HG03139 (cell line): ENCODE results near the gene GSE1.

Source experiments
- ATAC-seq: cut with Tn5 transposase; IDR thresholded peaks from one replicate; pipeline ENCODE4 v1.9.1; 2021; ENCODE audit not compliant: unreplicated experiment

GSE1 gene

DNA sequence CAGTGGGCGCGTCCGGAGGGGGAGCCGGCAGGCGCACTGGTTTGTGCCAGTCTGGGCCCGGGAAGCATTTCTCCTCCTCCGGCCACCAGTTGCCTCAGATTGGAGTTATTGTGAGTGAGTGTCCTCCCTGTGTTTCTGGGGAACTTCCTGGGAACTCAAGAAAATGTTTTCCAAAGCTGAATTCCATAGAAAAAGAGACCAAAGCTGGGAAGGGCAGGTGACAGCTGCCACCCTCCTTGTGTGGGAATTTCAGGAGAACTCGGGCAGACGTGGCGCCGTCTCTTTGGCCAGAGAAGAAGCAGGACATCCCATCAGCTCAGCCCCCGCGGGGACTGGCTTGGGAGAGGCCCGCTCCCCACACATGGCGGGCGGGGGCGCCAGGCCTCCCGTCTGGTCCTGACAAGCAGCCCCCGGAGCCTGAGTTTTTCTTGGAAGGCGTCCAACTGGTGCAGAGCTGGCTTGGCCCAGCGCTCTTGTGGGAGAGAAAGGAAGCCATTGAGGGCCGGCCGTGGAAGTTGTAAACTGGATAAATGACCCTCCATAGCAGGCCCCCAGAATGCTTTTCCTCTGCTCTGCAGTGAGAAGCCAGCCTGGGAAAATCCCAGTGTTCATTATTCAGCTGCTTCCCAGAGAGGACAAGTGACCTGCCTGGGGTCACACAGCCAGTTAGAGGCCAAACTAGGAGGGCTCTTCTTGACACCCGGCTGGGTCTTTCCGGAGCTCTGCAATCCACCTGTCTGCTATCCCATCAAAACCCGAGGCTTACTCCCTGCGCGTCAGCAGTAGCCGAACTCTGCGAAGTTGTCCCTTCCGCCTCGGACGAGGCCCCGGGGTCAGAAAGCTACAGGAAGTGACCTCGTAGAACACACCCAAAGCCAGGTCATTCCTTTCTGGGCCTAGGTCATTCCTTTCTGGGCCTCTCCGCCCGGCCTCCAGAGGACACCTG, 39.2 kb upstream of the GSE1 start:
- no peak for ATAC-seq

DNA sequence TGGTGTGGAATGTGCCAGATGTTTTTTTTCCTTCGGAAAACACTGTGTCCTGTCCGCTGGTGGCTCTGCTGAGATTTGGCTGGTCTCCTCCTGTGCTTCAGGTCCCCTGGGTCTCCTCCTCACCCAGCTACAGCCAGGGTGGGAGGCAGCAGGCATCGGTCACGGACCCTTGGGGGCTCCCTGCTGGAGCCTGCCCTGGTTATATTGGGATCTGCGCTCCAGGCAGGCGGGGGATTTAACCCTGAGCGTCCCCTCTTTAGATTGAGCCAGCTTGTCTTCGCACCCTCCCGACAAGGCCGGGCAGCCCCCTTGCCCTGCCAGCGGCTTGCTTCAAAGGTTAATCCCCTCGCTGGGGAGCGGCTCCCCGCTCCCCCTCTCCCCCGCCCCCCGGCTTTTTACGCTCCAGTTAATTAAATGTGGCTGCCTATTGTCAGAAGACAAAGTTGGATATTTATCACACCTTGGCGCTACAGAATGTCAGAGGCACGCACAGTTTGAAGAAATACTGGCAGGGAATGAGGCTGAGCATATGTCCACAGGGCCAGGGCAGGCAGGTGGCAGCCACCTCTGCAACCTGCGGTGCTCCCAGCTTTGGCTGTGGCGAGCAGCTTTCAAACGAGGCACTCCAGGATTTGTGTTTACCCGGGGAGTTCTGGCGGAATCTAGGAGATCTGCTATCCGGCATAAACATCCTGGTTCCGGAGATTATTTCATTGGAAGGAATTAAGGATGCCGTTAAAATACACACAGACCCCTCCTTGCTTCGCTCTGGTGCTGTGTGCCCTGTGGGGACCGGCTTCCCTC, 38.2 kb upstream of the GSE1 start:
- ATAC-seq, result no peak

DNA sequence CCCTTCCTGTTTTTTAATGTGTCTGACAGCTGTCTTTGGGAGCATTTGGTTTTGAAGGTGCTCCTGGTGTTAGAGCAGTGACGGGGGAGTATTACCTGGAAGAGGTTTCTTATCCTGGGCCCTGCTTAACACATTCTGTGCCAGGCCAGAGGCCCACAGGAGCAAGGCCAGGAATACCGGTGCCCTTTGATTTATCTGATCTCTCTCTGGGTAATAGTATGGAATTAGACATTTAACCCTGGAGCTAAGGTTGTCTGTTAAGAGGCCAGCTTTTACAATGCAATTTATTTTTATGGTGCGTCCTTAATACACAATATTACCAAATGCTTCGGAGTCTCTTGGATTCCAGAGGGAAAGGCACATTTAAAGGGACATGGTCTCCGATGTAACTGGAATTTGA, 37.2 kb upstream of the GSE1 start:
- ATAC-seq, result no peak

DNA sequence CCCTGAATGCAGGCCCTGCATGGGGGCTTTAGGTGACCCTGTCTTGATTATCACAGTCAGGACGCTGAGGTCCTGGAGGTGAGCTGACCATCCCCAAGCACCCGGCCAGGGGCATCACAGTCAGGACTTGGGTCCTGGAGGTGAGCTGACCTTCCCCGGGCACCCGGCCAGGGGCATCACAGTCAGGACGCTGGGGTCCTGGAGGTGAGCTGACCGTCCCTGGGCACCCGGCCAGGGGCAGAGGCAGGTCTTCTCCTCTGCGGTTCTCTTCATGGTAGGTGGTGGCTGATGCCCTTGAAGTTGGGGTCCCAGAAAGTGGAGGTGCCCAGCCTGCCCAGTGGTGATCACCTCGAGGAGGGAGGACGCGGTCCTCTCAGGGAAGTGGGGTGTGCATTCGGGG, 36.2 kb upstream of the GSE1 start:
- no peak for ATAC-seq

DNA sequence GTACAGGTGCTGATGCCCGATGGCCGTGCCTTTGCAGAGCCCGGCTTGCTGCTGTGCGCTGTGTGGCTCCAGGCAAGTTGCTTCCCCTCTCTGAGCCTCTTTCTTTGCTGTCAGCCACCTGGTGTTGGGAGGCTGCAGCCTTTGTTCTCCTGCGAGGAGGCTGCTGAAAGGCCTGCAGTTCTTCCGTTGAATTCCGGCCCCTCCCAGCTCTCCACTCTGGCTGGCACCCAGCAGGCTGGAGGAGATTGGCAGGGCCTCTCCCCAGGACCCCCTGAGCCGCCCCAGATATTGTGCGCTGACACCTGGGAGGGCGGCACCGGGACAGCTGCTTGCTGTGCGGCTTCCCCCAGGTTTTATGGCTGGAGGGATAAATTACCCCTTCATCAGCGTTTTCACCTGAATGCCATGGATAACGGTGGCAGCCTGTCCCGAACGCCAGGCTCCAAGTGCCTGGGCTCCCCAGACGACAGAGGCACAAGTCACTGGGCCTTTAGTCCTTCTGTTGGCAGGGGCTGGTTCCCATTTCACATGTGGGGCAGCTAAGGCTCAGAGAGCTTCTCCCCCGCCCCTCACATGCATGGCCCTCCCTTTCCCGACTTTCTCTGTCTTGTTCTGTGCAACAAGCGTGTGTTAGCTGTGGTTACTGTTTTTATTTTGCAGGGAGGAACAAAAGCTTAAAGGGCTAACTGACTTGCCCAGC, 35.1 kb upstream of the GSE1 start:
- ATAC-seq, result no peak

DNA sequence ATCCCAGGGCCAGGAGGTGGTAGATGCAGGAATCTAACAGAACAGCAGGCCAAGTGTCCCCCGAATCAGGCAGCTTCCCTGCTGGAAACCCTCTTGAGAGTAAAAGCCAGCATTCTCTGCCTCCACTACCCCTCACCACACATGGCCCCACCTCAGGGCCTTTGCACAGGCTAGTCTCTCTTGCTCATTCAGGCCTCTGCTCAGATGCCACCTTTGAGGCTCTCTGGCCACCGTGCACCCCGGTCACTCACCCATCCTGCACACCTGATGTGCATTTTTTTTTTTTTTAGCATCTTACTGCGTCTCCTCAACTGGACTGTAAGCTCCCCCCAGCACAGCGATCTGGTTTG, 34.5 kb upstream of the GSE1 start:
- no peak for ATAC-seq

DNA sequence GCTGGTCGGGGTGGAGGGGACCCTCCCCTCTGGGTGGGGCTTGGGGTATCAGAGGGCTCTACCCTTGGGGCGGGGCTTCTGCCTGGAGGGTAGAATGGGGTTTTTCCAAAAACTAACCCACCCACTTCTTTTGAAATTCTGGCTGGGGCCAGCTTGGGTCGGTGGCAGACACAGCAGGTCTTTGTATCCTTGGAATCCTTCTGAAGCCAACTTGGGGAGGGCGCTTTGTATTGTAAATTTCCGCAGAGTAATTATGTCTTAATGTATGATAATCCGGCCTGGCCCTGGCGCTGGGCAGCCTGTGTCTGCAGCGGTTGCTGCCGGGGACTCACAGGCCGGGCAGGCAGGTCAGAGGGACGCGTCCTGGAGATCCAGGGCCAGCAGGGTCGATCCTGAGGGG, 33.9 kb upstream of the GSE1 start:
- no peak for ATAC-seq

DNA sequence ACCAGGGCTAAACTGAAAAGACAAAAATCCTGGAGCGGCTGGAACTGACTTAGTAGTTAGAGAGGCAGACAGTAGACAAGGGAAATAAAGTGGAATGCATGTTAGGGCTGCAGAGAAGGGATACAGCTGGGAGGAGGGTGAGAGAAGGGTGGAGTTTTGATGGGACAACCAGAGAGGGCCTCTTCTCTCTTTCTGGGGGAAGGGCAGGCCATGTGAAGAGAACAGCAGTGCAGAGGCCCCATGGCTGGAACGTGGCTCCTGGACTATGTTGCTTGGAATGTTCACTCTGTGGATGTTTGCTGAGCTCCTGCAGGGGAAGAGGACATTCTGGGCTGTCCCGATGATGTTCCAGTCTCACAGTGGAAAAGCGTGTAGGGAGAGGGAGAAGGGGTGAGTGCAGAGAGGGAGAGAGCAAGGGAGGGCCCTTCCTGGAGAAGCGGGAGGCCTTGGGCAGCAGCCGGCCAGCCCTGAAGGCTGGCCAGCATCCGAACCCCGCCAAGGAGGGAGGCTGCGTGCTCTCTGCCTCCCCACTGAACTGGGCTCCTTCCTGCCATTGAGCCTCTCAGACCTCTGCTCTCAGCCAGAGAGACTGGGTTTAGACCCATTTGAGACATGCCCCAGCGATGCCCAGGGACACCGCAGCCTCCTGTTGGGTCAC, 33.1 kb upstream of the GSE1 start:
- ATAC-seq, result no peak

DNA sequence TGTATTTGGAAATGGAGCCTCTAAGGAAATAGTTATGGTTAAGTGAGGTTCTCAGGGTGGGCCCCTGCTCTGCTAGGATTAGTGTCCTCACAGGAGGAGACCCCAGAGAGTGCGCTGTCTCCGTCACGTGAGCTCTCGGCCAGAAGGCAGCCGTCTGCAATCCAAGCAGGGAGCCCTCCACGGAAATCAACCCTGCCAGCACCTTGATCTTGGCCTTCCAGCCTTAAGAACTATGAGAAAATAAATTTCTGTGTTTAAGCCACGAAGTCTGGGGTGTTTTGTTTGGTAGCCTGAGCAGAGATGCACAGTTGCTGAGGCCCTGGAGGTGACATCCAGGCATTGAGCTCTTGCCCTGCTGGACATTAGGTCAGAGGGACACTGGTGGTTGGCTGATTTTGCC, 32.4 kb upstream of the GSE1 start:
- no peak for ATAC-seq

DNA sequence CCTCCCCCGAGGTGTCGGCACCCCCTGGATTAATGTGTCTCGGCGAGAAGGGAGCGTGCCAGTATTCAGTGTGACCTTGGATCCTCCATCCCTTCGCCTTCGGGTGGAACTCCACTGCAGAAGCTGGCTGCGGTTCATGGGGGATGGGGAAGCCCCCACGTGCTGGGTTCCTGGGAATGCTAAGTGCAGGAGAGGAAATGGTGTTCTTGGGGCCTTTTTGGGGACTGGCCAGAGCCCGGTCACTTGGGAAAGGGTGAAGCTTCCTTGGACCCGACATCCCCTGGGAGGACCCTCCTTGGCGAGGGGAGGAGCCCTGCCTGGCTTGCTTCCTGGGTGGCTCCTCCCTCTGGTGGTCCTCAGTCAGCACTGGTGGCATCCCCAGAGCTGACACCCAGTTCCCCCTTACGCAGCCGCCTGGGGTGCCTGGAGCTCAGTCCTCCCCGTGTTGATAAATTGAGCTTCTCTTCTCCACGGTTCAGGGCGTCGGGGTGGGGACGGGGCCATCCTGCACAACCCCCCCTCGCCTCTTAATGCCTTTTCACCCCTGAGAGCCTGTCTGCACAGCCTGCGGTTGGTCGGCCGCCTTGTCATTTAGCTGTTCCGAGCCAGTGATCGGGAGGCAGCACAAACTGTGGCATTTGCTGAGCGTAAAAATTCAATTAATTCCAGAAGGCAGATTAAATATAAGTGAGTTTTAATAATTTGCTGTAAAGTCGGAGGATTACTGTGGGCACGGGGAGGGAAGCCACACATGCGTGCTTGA, 30.7 kb upstream of the GSE1 start:
- no peak for ATAC-seq

DNA sequence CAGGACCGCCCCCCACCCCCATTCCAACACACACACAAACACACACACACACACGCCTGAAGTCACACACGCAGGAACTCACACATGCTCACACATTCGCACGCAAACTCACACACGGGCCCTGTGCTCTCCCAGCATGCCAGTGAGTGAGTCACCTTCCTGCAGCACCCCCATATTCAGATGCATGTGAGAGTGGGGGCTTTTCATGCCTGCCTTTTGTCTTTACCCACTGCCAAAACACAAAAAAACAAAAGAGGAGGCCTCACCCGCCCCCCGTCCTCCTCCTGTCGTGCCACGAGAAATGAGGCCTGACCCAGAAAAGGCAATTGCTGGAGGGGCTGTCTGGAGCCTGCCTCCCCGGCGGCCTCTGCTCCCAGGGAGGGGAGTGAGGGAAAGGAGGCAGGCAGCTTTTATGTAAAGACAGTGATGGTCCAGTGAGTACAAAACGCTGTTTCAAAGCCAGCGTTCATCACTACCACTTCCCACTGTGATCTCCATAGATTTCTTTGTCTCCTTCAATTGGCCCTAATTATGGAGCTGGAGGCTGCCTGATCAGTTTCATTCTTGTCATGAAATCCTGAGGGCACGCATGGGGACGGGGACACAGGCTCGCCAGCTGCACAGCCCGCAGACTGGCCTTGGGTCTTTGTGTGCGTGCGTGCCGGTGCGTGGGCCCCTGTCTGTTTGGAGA, 29.5 kb upstream of the GSE1 start:
- no peak for ATAC-seq

DNA sequence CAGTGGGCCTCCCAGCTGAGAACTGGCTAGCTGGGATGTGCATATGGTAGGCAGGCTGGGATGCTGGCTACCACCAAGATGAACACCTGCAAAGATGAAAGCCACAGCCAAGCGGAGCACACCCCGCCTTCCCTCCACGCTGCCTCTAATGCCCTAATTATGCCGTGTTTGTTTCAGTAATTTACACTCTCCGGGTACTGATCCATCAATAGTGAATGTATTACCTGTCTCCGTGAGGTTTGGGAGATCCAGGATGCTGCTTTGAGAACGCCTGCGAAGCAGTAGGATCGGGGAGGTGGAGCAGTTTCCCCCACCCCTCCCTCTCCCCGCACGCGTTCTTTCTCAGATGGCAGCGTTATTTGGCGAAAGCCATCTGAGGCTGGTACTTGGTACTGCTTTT, 28.9 kb upstream of the GSE1 start:
- no peak for ATAC-seq

DNA sequence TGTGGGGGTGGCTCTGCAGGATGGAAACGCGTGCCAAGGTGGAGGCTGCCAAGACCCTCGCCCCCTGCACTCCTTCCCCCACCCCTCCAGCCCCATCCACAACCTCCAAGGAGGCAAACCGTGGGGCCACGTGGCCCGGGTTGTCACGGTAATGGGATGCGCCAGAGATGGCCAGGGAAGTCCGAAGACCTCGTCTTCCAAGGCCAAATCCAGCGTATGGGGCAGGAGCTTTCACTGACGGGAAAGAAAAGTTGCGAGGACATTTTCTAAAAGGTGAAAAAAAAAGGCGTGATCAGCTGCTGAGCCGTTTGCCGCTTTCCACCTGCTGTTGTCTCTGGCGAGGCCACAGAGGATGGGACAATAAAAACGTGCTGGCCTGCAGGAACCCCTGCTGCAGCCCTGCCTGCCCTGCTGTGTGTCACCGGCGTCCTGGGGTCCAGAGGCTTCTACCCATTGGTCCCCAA, 28.3 kb upstream of the GSE1 start:
- ATAC-seq, result no peak

DNA sequence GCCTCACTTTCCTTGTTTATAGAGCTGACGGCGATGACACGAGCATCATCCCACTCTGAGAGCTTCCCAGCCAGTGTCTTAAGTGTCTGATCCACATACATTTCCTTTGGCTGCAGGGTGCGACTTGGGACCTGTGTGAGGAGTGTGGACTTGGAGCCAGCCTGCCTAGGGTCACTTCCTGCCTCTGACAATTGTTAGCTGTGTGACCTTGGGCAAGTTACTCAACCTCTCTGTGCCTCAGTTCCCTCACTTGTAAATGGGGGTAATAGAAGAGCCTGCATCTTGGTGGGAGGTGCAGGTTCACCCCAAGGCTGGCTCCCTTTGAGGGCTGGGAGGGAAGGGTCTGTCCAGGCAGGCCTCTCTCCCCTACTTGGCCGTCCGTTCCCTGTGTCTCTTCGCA, 27.4 kb upstream of the GSE1 start:
- ATAC-seq, result no peak

DNA sequence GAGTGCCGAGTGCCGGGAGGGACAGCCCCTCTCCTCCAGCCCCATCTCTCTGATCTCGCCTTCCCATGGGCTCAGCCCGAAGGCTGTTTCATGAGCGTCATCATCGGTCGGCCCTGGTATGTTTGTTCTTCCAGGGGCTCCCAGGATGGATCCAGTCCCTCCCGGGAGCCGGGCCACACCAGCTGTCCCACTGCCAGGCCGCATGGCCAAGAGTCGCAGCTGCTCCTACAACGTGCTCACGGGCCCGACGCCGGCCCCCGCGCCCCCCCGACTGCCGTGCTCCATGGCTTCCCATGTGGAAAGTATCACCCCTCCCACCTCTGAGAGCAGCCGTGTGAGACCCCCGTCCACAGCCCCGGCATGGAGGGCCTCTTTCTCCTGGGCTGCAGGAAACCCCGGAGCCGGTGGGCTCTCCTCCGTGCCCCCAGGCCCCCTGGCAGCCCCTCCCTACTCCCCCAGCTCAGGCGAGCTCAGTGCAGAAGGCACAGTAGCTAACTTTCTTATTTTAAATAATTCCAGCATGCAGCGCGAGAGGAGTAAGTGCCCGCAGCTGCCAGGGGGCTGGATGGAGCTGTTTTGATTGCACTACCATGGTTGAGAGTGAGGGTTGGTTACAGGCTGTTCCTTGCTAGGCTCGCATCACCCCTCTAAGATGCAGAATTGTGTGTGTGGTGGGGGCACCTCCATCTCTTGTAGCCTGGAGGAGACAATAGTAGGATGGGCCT, 26.6 kb upstream of the GSE1 start:
- ATAC-seq, result no peak

DNA sequence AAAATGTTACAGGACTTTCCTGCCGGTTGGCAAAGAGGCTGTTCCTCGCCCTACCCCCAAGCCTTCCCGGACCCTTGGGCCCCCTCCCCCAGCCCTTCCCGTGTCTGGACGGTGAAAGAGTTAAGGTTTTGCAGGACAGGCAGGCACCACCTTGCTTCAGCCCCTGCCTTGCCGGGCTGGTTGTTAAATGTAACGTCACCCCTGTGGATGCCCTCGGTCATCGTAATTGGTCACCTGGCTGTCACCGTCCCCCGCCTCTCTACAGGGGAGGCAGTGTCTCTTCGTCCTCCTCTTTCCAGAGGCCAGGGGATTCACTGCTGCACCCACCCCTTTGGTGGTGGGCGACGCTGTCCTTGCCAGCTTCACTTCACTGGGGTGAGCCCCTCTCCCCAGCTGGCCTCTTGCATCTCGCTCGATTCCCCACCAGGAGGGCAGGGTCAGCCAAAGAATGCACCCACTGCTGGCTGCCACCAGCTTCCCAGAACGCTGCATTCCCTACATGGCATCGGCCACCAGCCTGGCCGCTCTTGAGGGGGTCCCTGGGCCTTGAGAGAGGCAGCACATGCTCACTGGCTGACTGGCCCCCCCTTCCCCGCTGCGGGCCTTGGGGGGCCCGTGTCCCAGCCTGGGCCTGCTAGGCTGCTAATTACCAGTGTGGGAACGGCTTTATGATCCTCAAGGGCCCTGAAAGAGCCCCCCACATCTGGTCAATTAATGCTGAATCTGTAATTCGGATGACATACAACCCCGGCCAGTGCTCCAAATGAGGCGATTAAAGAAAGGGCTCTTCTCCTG, 25.2 kb upstream of the GSE1 start:
- no peak for ATAC-seq

DNA sequence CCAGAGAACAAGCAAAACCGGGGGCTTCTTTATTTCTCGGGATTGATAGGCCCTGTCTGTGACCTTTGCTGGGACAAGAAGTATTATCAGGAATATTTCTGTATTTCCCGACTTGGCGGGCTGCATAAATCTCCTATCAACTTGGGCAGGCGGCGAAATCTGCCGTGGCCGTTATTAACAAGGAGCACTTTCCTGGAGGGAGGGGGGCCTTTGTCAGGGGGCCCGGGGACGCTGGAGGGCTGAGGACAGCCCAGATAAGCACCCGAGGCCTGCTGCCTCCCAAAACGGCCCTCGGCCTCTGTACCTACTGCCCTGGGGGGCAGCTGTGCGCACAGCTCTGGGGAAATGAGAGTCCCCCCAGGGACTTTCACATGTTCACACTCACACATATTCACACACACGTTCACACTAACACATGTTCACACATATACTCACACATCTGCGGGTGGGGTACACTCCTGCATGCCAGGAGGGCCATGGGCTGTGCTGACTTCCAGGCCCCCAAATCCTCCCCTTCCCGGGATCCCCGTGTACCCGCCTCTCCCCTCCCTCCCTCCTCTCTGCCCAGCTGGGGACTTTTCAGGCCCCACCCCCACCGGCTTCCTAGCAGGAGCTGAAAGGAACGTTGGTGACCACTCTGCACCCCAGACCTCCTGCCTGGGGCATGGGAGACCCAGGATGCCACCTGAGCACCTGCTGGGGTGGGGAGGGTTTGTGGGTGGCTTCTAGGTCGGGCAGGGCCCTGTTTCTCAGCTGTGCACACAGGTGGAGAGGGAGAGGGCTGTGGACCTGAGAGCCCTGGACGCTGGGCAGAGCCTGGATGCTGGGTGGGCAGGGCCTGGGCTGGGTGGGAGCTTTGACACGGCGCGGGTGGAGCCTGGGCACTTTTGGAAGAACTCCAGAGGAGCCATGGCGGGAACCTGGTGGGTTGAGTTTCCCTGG, 24.3 kb upstream of the GSE1 start:
- no peak for ATAC-seq
